Activated CD4-positive, alpha-beta T cell treated with anti-CD3 and anti-CD28 coated beads, Interleukin-2, amount 50 U/mL, for 1 hour (primary cell): ENCODE data around the gene FBN3.
"Not testable (repeated sequence)": the region's sequence is repeated elsewhere in the genome, so short reads cannot be mapped to it uniquely, and the experiment has no call there.

Source experiments
- DNase-seq: peaks from one replicate; pipeline ENCODE4 v3.0.0-alpha.2; 2020

Gene FBN3

DNA sequence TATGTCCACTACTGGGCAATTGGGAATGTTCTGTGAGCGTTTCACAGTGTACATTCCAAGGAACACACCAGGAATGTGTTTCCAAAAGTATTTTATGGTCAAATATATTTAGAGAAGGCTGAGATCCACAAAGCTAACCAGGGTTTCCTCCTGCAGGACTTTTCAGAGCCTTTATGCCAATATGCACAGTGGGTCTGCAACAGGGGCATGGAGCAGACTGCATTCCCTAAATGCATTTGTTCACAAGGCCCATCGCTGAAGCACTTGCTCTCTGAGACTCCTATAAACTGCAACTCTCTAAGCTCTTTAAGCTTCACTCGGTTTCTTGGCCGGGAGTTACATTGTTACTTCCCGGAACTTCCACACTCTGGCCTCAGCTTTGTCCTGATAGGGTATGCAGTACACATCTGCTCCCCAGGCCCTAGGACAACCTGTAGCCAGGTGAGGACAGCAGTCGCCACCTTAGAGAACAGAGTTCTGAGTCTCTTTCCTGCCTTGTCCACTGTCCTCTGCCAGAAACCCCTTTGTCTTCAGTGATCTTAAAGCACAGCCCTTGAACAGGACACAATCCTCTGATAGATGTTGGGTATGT lies 33.5 kb downstream of the FBN3 start:
- DNase-seq, result no peak

DNA sequence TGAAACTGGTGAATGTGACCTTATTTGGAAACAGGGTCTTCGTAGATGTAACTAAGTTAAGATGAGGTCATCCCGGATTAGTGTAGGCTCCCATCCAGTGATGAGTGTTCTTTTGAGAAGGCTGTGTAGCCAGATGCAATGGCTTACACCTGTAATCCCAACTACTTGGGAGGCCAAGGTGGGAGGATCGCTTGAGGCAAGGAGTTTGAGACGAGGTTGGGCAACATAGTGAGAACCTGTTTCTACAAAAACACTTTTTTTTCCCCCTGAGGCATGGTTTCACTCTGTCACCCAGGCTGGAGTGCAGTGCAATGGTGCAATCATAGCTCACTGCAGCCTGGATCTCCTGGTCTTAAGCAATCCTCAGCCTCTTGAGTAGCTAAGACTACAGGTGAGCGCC lies 36.4 kb downstream of the FBN3 start:
- no peak for DNase-seq

DNA sequence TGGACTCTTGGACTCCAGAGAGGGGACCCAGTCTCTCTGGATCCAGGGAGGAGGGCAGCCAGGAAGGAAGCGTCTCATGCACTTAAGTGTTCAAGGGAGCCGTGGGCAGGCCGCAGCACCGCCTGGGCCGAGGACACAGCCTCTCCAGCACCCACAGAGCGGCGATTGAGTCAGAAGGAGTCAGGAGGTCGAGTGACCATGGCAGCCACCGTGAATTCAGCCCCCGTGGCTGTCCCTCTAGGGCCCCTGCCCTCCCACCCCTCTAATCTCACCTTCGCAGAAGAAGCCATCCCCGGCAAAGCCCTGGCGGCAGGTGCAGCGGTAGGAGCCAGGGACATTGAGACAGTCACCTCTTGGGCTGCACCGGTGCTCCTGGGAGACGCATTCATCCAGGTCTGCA lies 38.0 kb downstream of the FBN3 start:
- no peak for DNase-seq

DNA sequence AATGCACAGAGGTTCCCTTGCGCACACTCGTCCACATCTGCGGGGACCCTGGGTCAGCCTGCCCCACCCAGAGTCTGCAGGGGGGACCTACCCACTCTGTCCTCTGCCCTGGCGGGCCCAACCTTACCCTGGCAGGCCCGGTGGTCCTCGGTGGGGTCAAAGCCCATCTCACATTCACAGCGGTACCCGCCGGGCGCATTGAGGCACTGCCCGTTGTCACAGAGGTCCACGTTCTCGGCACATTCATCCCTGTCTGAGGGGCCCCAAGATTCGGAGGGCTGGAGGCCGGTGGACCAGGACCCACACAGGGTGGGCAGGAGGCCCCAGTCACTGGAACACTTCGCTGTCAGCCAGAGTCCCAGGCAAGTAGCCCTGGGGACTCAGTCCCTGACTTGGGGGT lies 38.5 kb downstream of the FBN3 start:
- DNase-seq, result no peak

DNA sequence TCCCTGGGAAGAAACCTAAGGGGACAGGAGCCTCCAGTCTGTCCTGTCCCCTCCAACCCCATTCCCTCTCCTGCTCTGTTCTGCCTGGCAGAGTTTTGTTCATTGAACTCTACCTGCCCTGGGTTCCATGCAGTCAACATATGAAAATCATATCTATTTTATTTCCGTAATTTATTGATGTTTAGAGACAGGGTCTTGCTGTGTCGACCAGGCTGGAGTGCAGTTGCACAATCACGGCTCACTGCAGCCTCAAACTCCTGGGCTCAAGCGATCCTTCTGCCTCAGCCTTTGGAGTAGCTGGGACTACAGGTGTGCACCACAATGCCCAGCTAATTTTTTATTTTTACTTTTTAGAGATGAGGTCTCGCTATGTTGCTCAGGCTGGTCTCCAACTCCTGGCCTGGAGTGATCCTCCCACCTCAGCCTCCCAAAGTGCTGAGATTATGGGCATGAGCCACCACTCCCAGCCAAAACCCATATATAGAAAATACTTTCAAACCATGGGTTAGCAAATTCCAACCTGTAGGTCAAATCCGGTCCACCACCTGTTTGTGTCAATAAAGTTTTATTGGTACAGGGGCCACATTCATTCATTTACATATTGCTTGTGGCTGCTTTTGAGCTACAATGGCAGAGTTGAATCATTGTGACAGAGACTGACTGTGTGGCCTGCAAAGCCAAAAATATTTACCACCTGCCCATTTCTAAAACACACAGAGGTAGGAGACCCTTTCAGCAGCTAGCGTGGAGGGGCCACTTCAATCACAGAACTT lies 39.3 kb downstream of the FBN3 start:
- DNase-seq, result no peak

DNA sequence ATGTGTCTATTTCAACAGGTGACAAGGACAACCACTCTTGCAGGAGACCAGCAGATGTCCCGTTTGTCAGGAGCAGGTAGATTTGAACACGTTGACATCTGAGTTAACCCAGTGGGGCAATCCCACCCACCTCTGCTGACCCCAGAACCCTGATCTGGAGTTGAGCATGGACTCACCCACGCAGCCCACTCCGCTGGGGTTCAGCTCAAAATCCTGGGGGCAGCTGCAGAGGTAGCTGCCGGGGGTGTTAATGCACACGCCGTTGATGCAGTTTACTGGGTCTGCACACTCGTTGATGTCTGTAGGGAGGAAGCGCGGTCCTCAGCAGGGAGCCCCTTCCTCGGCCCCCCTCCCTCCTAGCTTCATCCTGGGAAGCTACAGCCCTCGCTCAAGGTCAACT lies 39.9 kb downstream of the FBN3 start:
- no peak for DNase-seq

DNA sequence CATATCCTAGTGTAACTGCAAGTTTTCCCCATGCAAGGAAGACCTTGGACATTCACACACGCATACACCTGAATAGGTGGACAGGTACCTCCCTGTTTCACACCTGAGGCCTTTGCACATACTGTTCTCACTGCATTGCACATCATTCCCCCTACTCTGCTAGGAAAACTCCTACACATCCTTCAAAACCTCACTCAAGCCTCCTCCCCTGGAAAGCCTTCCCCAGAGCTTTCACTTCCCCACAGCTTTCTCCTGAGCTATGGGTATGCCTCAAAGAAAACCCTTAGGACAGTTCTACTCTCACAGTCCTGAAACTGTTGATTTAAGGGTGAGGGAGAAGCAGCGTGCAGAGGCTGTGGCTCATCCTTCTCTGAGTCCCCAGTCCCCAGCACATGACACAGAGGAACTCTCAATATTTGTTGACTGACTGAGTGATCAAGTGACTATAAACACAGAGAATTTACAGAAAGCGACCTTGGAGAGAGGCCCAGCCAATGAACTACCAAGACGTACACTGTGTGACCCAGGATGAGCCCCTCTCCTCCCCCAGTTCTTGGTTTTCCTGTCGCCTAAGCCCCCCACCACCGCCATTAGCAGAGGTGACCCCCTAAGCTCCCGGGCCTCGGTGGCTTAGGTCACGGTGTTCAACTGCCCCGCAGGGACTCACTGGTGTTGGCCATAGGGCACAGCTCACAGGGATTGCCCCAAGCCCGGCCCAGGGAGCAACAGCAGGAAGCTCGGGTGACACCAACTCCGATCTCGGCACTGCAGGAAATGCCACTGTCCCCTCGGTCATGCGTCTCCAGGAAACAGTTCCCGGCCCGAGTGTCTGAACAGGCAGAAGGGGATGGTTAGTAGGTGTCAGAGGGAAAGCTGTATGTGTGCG lies 40.6 kb downstream of the FBN3 start:
- no peak for DNase-seq

DNA sequence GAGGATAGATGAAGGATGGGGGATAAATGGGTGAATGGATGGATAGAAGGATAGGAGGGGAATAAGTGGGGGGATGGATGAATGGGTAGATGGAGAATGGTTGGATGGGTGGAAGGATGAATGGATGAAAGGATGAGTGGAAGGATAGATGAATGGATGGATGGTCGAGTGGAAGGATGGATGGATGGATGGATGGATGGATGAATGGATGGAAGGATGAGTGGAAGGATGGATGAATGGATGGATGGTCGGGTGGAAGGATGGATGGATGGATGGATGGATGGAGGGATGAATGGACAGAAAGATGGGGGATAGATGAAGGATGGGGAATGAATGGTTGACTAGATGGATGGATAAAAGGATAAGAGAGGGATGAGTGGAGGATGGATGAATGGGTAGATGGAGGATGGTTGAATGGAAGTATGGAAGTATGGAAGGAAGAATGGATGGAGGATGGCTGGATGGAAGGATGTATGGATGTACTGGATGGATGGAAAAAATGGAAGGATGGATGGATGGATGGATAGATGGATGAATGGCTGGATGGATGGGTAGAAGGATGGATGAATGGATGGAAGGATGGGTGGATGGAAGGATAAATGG lies 42.0 kb downstream of the FBN3 start:
- no peak for DNase-seq

DNA sequence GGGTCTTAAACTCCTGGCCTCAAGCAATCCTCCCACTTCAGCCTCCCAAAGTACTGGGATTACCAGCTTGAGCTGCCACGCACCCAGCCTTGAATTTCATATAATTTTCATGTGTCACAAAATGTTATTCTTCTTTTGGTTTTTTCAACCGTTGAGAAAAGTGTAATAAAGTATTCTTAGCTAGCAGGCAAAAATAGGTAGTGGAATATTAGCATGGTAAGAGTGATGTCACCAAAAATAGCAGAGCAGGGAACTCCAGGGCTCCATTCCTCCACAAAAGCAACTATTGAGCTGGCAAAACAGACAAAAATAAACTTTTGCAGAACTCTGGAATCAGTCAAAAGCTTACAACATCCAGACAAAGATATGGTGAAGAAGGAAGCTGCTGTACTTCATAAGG lies 43.9 kb downstream of the FBN3 start:
- DNase-seq, result no peak

DNA sequence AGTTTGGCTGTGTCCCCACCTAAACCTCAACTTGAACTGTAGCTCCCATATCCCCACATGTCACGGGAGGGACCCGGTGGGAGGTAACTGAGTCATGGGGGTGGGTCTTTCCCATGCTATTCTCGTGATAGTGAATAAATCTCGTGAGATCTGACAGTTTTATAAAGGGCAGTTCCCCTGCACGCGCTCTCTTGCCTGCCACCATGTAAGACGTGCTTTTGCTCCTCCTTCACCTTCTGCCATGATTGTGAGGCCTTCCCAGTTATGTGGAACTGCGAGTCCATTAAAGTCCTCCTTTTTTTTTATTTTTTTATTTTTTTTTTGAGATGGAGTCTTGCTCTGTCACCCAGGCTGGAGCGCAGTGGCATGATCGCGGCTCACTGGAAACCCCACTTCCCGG lies 47.5 kb downstream of the FBN3 start:
- not testable (repeated sequence) for DNase-seq

DNA sequence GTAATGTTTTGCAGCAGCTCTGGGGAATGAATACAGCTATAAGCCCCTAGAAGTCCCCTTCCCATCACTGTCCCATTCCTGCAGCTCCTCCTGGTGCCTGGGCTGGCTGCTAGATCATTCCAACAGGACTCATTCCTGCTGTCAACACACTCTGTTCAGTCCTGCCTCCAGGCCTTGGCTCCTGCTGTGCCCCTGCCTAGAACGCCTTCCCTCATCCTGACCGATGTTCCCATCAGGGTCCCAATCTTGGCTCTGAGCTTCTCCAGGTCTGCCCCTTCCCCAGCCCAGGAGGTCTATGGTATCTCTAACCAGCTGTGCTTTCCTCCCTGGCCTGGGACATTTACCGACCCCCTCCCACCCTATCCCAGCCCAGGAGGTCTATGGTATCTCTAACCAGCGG lies 48.1 kb downstream of the FBN3 start:
- no peak for DNase-seq

DNA sequence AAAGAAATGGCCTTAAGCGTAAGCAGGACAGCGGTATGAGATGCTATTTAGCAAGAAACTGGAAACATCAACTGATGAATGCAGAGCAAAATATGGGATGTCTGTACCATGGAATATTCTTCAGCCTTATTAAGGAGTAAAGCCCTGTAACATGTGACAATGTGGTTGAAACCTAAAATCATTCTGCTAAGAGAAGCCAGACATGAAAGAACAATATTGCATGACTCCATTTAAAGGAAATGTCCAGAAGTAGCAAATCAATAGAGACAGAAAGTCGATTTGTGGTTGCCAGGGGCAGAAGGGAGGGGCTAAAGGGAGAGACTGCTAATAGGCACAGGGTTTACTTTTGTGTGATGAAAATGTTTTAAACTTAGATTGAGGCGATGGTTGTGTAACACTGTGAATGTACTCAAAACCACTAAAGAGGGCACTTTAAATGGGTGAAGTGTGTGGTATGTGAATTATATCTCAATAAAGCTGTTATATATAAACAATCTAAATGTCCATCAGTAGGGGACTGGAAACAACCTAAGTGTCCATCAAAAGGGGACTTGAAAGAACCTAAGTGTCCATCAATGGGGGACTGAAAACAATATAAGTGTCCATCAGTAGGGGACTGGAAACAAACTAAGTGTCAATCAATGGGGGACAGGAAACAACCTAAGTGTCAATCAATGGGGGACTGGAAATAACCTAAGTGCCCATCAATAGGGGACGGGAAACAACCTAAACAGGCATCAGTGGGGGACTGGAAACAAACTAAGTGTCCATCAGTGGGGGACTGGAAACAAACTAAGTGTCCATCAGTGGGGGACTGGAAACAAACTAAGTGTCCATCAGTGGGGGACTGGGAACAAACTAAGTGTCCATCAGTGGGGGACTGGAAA lies 51.5 kb downstream of the FBN3 start:
- DNase-seq, result no peak

DNA sequence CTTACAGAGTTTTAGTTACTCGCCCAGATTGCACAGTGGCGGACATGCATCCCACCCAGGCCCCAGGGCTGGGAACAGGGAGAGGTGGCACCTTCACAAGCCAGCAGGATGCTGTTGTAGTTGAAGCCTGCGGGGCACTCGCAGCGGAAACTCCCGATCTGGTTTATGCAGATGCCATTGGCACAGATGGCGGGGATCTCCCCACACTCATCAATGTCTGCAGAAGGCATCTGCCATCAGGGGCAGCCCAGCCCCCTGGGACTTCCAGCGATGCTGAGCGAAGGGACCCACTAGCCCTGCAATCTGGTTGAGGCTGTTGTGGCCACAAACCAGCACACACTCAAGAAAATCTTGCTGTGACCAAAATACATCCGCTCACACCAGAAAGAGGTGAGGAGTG lies 52.2 kb downstream of the FBN3 start:
- DNase-seq, result no peak

DNA sequence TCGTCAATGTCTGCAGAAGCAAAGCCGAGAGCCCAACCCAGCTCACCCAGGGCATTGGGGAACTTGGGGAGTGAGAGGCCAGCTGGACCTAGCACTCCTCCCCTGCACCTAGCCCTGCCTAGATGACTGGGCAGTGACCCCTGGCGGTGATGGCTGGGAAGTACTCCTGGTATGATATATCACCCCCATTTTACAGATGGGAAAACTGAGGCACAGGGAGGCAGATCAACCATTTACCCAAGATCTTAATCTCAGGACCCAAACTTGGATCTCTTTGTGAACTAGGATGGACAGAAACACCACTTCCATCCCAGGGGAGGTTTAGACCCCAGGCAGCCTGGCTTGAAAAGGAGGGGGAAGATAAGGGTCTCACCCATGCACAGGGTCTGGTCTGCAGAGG lies 53.3 kb downstream of the FBN3 start:
- no peak for DNase-seq

DNA sequence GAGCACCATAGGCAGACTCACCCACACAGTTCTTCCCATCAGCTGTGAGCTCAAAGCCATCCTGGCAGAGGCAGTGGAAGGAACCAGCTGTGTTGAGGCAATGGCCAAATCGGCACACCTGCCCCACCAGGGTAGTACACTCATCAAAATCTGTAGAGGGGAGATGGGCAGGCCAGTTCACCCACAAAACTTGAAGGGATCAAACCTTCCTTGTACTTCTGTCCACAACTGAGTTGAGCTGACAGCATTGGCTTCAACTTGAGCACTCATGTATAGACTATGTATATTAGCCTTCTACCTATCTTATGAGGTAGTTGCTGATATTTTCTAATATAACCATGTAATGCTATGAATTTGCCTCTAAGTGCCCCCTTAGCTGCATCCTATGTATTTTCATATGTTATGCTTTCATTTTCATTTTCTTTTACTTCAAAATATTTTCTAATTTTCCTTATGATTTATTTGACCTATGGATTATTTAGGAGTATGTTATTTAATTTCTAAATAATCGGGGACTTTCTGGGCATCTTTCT lies 54.0 kb downstream of the FBN3 start:
- DNase-seq, result no peak

DNA sequence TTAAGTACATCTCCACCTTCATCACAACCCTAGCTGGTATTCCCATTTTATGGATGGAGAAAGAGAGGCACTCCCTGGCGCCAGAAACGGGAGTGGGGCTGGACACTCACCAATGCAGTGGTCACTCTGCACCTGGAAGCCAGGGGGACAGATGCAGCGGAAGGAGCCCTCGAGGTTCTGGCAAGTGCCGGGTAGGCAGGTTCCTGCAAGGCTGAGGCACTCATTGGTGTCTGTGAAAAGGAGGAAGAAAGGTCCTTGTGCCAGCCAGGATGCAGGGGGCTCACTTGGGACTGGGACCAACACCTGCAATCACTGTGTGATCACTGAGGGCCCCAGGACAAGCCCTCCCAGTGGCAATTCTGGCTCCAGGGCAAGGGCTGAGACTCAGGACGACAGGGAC lies 55.1 kb downstream of the FBN3 start:
- no peak for DNase-seq

DNA sequence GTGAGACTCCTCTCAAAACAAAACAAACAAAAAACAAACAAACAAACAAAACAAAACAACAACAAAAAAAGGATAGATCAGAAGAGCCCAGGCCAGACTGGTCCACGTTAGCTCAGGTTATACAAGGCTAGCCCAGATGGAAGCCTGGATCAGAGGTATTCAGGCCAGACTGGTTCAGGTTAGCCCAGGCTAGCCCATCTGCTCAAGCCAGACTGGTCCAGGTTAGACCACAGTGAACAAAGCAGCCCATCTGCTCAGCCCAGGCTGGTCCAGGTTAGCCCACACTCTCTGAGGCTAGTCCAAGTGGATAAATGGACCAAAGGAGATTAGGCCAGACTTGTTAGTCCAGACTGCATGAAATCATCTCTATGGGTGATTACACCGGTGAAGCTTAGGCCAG lies 55.7 kb downstream of the FBN3 start:
- DNase-seq, result no peak

DNA sequence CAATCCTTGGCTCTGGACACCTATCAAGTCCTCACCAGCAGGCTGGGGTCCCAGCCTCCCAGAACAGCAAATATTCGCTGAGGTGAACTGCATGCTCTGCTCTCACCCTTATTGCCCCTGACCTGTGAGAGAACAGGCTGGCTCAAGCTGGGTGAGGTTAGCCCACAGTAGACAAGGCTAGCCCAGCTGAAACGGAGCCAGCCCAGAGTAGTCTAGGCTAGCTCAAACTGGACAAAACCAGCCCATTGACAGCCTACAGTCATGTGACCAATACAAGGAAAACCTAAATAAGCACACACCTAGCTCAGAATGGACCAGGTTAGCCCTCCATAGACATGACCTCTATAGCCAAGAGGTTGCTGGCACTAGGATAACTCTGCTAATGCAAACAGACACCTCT lies 58.4 kb downstream of the FBN3 start:
- DNase-seq, result no peak

DNA sequence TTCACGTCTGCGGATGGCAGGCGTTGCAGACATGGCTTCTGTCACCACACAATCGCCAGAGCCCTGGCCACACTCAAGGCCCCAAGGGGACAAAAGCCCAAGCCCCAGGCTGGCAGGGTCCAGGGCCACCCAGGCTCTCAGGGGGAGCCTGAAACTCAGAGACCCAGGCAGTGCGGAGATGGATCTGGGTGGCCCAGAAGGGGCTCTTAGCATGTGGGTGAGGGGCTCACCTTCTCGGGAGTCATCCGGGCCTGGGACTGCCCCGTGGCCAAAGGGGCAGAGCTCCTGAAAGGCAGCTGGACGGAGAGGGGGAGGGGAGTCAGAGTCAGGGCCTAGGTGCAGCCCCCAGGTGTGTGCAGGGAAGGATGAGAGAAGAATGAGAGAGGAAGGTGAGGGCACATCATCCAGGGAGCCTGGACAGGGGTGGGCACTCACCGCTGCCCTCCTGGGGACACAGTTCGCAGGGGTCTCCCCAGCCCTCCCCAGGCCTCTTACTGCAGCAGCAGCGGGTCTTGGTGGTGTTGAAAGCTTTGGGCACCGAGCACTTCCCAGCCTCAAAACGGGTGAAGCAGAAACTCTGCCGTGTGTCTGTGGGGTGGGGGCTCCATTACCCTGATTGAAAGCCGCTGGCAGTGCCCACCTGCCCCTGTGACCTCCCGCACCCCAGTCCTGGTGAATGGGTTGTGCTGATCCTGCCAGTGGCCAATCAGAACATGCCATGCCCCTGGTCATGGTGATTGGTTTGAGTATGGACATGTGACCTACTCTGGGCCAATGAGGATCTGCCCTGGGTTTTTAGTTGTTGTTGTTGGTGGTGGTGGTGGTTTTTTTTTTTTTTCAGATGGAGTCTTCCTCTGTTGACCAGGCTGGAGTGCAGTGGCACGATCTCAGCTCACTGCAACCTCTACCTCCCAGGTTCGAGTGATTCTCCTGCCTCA lies 59.5 kb downstream of the FBN3 start:
- DNase-seq, result no peak

DNA sequence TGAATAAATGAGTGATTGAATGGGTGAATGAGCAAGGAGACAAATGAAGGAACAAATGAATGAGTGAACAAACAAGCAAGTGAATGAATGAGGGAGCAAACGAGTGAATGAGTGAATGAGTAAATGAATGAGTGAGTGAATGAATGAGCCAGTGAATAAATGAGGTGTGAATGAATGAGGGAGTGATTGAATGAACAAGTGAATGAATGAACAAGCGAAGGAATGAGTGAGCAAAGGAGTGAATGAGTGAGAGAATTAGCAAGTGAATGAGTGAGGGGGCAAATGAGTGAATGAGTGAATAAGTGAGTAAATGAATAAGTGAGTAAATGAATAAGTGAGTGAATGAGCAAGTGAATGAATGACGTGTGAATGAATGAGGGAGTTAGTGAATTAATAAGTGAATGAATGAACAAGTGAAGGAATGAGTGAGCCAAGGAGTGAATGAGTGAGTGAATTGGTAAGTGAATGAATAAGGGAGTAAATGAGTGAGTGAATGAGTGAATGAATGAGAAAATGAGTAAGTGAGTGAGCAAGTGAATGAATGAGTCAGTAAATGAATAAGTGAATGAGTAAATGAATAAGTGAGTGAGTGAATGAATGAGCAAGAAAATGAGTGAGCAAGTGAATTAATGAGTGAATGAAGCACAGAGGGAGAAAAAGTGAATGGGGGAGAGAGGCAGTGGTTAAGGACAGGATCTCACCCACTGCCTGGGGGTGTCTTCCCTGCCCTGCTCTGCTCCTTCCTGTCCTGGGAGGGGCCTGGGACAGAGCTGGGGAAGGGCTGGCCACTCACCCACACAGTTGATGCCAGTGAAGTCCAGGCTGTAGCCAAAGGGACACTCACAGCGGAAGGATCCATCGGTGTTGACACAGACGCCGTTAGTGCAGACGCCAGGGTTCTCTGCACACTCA lies 60.4 kb downstream of the FBN3 start:
- DNase-seq, result no peak
